Transverse colon (tissue), 3 donors: ENCODE data around the gene PDE1C.

ENCODE experiments used
- POLR2A ChIP-seq: fragments of 450-650 bp; IDR thresholded peaks from one replicate; pipeline ENCODE4 v1.6.1; 2016; ENCODE audit warnings: antibody characterized with exemption, mild to moderate bottlenecking, moderate library complexity
- TF ChIP-seq, protein P1 (sequence below), 5 experiments: fragments of 200-600 bp in 3 of 5; fragments of 450-650 bp in 2 of 5; sonication (generic) in 3 of 5; IDR thresholded peaks; 1 replicate in 2 of 5; 2 replicates in 3 of 5; pipeline ENCODE4 v1.5.1; 2016 to 2017; ENCODE audit warnings: antibody characterized with exemption in 5 of 5, inconsistent platforms in 3 of 5, mild to moderate bottlenecking in 2 of 5, moderate library complexity in 1 of 5

DNA sequence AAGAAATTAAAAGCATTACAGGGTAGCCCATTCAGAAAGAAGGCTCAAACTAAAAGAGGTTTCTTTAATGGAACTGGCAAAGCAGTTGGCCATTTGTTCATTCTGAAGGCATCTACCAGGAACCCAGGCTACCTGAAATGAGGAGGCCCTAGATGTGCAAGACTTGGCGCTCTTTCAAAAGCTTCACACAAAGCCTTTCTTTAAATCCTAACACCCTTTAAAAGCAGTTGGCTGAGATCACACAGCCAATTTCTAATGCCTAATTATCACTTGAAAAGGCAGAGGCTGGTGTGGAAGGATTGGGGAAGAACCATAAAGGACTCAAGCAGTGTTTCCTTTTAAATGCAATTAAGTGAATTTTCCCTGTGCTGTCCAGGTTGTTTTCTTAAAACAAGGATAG lies 360.0 kb downstream of the PDE1C start:
- TF ChIP-seq POLR2A, result no peak
- TF ChIP-seq, protein P1, sequence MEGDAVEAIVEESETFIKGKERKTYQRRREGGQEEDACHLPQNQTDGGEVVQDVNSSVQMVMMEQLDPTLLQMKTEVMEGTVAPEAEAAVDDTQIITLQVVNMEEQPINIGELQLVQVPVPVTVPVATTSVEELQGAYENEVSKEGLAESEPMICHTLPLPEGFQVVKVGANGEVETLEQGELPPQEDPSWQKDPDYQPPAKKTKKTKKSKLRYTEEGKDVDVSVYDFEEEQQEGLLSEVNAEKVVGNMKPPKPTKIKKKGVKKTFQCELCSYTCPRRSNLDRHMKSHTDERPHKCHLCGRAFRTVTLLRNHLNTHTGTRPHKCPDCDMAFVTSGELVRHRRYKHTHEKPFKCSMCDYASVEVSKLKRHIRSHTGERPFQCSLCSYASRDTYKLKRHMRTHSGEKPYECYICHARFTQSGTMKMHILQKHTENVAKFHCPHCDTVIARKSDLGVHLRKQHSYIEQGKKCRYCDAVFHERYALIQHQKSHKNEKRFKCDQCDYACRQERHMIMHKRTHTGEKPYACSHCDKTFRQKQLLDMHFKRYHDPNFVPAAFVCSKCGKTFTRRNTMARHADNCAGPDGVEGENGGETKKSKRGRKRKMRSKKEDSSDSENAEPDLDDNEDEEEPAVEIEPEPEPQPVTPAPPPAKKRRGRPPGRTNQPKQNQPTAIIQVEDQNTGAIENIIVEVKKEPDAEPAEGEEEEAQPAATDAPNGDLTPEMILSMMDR (IDR thresholded peaks at IDR 0.05), result no peak
